ENCODE results near the gene CHCHD6. TPM values are rescaled to one million over a fixed set of nuclear protein-coding genes. Genes with fewer than 3 reads are reported as not detected.

The CHCHD6 gene
- total and polyA plus RNA-seq, 4 donors, result 12.1 to 22.6 (median 17.5) TPM

- H3K4me3 ChIP-seq, result no peak overlapping the region
- H3K9me3 ChIP-seq (ENCODE audit: control insufficient read depth in 4 of 4, insufficient read depth in 3 of 4, low read length in 3 of 4), result no peaks in the 10 kb centered on the region
- H3K9ac ChIP-seq (ENCODE audit: insufficient read depth in 1 of 2, low read length in 2 of 2), result no peak overlapping the region
- peaks cover 0 to 46% (median 13%) of the 10 kb centered on the region in 4 donors for H3K36me3 ChIP-seq (ENCODE audit: control insufficient read depth in 4 of 4, insufficient read depth in 4 of 4, low read length in 4 of 4)
- 88 to 92% methylated on average over 10 of the region's 10 CpGs for WGBS, 2 donors
- no peaks in the 10 kb centered on the region for H3K4me1 ChIP-seq (ENCODE audit: control insufficient read depth in 5 of 5, insufficient read depth in 5 of 5, low read length in 5 of 5)
- no peak for ATAC-seq (ENCODE audit: insufficient read depth, low FRiP score)
- H3K27ac ChIP-seq (ENCODE audit: low read depth in 1 of 2, low read length in 1 of 2), result no peak overlapping the region
- TF ChIP-seq, protein P1, sequence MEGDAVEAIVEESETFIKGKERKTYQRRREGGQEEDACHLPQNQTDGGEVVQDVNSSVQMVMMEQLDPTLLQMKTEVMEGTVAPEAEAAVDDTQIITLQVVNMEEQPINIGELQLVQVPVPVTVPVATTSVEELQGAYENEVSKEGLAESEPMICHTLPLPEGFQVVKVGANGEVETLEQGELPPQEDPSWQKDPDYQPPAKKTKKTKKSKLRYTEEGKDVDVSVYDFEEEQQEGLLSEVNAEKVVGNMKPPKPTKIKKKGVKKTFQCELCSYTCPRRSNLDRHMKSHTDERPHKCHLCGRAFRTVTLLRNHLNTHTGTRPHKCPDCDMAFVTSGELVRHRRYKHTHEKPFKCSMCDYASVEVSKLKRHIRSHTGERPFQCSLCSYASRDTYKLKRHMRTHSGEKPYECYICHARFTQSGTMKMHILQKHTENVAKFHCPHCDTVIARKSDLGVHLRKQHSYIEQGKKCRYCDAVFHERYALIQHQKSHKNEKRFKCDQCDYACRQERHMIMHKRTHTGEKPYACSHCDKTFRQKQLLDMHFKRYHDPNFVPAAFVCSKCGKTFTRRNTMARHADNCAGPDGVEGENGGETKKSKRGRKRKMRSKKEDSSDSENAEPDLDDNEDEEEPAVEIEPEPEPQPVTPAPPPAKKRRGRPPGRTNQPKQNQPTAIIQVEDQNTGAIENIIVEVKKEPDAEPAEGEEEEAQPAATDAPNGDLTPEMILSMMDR (IDR thresholded peaks at IDR 0.05; ENCODE audit: control extremely low read depth, extremely low read depth), result no peak
- no peak for DNase-seq
- no peaks in the 10 kb centered on the region for H3K27me3 ChIP-seq (ENCODE audit: control insufficient read depth in 3 of 3, insufficient read depth in 3 of 3, low read length in 2 of 3)
Measured at GRCh38 chr3:127009531-127009930, 305.5 kb downstream of the CHCHD6 start.

Other genes with a start within 250 kb of the CHCHD6 start
- gene ZXDC, start 228.3 kb upstream of the CHCHD6 start, total RNA-seq, result 10 to 100 TPM; 44.5 to 49.5 TPM
- gene ZXDC, start 228.3 kb upstream of the CHCHD6 start, polyA plus RNA-seq, result 10 to 100 TPM; 12.9 to 15.2 TPM
- under 1 TPM; 0.09 to 0.21 TPM for gene UROC1, start 186.5 kb upstream of the CHCHD6 start, total RNA-seq
- under 1 TPM; 0.01 to 0.08 TPM for gene UROC1, start 186.5 kb upstream of the CHCHD6 start, polyA plus RNA-seq
- gene CHST13, start 180.1 kb upstream of the CHCHD6 start, total RNA-seq, result 1 to 10 TPM in 1 of 2 donors, under 1 TPM in 1; 0.74 to 2.7 TPM
- 1 to 10 TPM in 1 of 2 donors, under 1 TPM in 1; 0.51 to 3.6 TPM for gene CHST13, start 180.1 kb upstream of the CHCHD6 start, polyA plus RNA-seq
- gene C3orf22, start 145.3 kb upstream of the CHCHD6 start, total RNA-seq, result under 1 TPM in 1 of 2 donors, not detected in 1; 0.28 TPM
- gene C3orf22, start 145.3 kb upstream of the CHCHD6 start, polyA plus RNA-seq, result not detected
- 10 to 100 TPM; 11.7 to 17.0 TPM for gene TXNRD3, start 49.1 kb upstream of the CHCHD6 start, total RNA-seq
- gene TXNRD3, start 49.1 kb upstream of the CHCHD6 start, polyA plus RNA-seq, result 1 to 10 TPM; 6.3 to 9.1 TPM